GM23248 (cell line): ENCODE data around the gene VPS8.

ENCODE experiments used
- EZH2 ChIP-seq: fragments of 200-600 bp; sonication (generic); IDR thresholded peaks from 2 replicates; pipeline ENCODE4 v1.6.1; 2018; ENCODE audit warnings: antibody characterized with exemption, mild to moderate bottlenecking; ENCODE audit not compliant: insufficient read depth, poor library complexity, severe bottlenecking
- EZH2phosphoT487 ChIP-seq: fragments of 200-600 bp; sonication (generic); IDR thresholded peaks from 2 replicates; pipeline ENCODE4 v1.6.1; 2018; ENCODE audit warnings: antibody characterized with exemption, moderate library complexity, mild to moderate bottlenecking, low read depth; ENCODE audit not compliant: insufficient read depth

DNA sequence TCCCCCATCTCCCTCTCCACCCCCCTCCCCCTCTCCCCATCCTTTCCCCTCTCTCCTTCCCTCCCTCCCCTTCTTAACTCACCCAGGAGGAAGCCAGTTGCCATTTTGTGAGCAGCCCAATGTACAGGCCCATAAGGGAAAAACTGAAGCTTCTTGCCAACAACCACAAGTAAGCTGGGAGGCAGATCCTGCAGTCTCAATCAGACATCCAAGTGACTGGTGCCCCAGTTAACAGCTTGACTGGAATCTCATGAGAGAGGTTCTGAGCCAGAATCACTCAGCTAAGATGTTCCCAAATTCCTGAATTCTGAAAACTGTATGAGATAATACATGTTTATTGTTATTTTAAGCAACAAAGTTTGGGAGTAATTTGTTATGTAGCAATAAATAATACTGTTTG is 250.2 kb downstream of the VPS8 start:
- TF ChIP-seq EZH2phosphoT487 (no peak), EZH2 (no peak)
